Stimulated activated naive CD8-positive, alpha-beta T cell treated with anti-CD3 and anti-CD28 coated beads, Interleukin-15, Interleukin-2, amounts not matched to agents 100 ng/mL and 50 ng/mL, for 24 hours (primary cell): ENCODE data around the gene GAS2L2.
"Not testable (repeated sequence)": the region's sequence is repeated elsewhere in the genome, so short reads cannot be mapped to it uniquely, and the experiment has no call there.

Source experiments
- H3K27ac Mint-ChIP-seq: one replicate; pipeline ENCODE4 v1.8.0; 2021; ENCODE audit warnings: mild to moderate bottlenecking, mixed read lengths
- H3K27me3 Mint-ChIP-seq: one replicate; pipeline ENCODE4 v1.8.0; 2021; ENCODE audit warnings: mixed read lengths
- H3K36me3 Mint-ChIP-seq: one replicate; pipeline ENCODE4 v1.8.0; 2021; ENCODE audit warnings: low read depth, mixed read lengths
- H3K4me1 Mint-ChIP-seq: one replicate; pipeline ENCODE4 v1.8.0; 2021; ENCODE audit warnings: low read depth, mixed read lengths
- H3K4me3 Mint-ChIP-seq: one replicate; pipeline ENCODE4 v1.8.0; 2021; ENCODE audit warnings: mild to moderate bottlenecking, mixed read lengths
- H3K9me3 Mint-ChIP-seq: one replicate; pipeline ENCODE4 v1.8.0; 2021; ENCODE audit warnings: mixed read lengths

Gene GAS2L2

GRCh38 chr17:35713069-35713728 is 39.8 kb downstream of the GAS2L2 start:
- H3K27me3 Mint-ChIP-seq: no peaks in the 10 kb centered on the region
- no peak overlapping the region for H3K27ac Mint-ChIP-seq
- peaks cover 14% of the 10 kb centered on the region for H3K4me1 Mint-ChIP-seq
- no peak overlapping the region for H3K4me3 Mint-ChIP-seq
- peaks cover 42% of the 10 kb centered on the region for H3K36me3 Mint-ChIP-seq
- no peaks in the 10 kb centered on the region for H3K9me3 Mint-ChIP-seq

GRCh38 chr17:35710950-35711349 is 42.1 kb downstream of the GAS2L2 start:
- Mint-ChIP-seq H3K9me3 (no peaks in the 10 kb centered on the region), H3K4me3 (no peak overlapping the region), H3K36me3 (peaks cover 28% of the 10 kb centered on the region), H3K27me3 (no peaks in the 10 kb centered on the region), H3K27ac (no peak overlapping the region), H3K4me1 (peaks cover 21% of the 10 kb centered on the region)

GRCh38 chr17:35709874-35710273 is 43.2 kb downstream of the GAS2L2 start:
- Mint-ChIP-seq H3K4me3 (no peak overlapping the region), H3K36me3 (peaks cover 33% of the 10 kb centered on the region)

GRCh38 chr17:35708951-35709350 is 44.1 kb downstream of the GAS2L2 start:
- Mint-ChIP-seq H3K36me3 (peaks cover 34% of the 10 kb centered on the region), H3K9me3 (no peaks in the 10 kb centered on the region), H3K4me3 (no peak overlapping the region), H3K27me3 (no peaks in the 10 kb centered on the region), H3K4me1 (peaks cover 21% of the 10 kb centered on the region), H3K27ac (no peak overlapping the region)

More at GRCh38 chr17:35709874-35710273, 43.2 kb downstream of the GAS2L2 start:
- Mint-ChIP-seq H3K4me1 (peaks cover 21% of the 10 kb centered on the region), H3K27me3 (no peaks in the 10 kb centered on the region), H3K27ac (no peak overlapping the region), H3K9me3 (no peaks in the 10 kb centered on the region)

GRCh38 chr17:35708149-35708548 is 44.9 kb downstream of the GAS2L2 start:
- H3K27me3 Mint-ChIP-seq: no peaks in the 10 kb centered on the region
- H3K36me3 Mint-ChIP-seq: peaks cover 37% of the 10 kb centered on the region
- H3K27ac Mint-ChIP-seq: no peak overlapping the region
- peaks cover 21% of the 10 kb centered on the region for H3K4me1 Mint-ChIP-seq
- H3K9me3 Mint-ChIP-seq: no peaks in the 10 kb centered on the region
- no peak overlapping the region for H3K4me3 Mint-ChIP-seq

GRCh38 chr17:35705705-35706104 is 47.3 kb downstream of the GAS2L2 start:
- Mint-ChIP-seq H3K9me3 (peaks cover 4% of the 10 kb centered on the region), H3K4me1 (peaks cover 21% of the 10 kb centered on the region), H3K4me3 (no peak overlapping the region), H3K27ac (no peak overlapping the region), H3K27me3 (no peaks in the 10 kb centered on the region), H3K36me3 (peaks cover 53% of the 10 kb centered on the region)

- no peak overlapping the region for H3K27ac Mint-ChIP-seq
- peaks cover 50% of the 10 kb centered on the region for H3K36me3 Mint-ChIP-seq
- peaks cover 18% of the 10 kb centered on the region for H3K4me1 Mint-ChIP-seq
- H3K9me3 Mint-ChIP-seq: peaks cover 4% of the 10 kb centered on the region
- H3K27me3 Mint-ChIP-seq: no peaks in the 10 kb centered on the region
- H3K4me3 Mint-ChIP-seq: no peak overlapping the region
Observed at GRCh38 chr17:35705230-35705629, 47.8 kb downstream of the GAS2L2 start.

GRCh38 chr17:35703308-35703707 is 49.7 kb downstream of the GAS2L2 start:
- not testable (repeated sequence) for H3K9me3 Mint-ChIP-seq, H3K27ac Mint-ChIP-seq, H3K27me3 Mint-ChIP-seq, H3K4me1 Mint-ChIP-seq, H3K4me3 Mint-ChIP-seq
- peaks cover 38% of the 10 kb centered on the region for H3K36me3 Mint-ChIP-seq

- H3K27me3 Mint-ChIP-seq: no peaks in the 10 kb centered on the region
- no peaks in the 10 kb centered on the region for H3K4me1 Mint-ChIP-seq
- no peak overlapping the region for H3K27ac Mint-ChIP-seq
- H3K4me3 Mint-ChIP-seq: no peak overlapping the region
- H3K9me3 Mint-ChIP-seq: peaks cover 4% of the 10 kb centered on the region
- peaks cover 50% of the 10 kb centered on the region for H3K36me3 Mint-ChIP-seq
Observed at GRCh38 chr17:35701491-35701890, 51.5 kb downstream of the GAS2L2 start.

GRCh38 chr17:35700150-35700549 is 52.9 kb downstream of the GAS2L2 start:
- Mint-ChIP-seq H3K4me3 (no peak overlapping the region), H3K36me3 (peaks cover 52% of the 10 kb centered on the region), H3K4me1 (no peaks in the 10 kb centered on the region), H3K27me3 (no peaks in the 10 kb centered on the region), H3K27ac (no peak overlapping the region), H3K9me3 (peaks cover 4% of the 10 kb centered on the region)

GRCh38 chr17:35698800-35699199 is 54.2 kb downstream of the GAS2L2 start:
- Mint-ChIP-seq H3K36me3 (peaks cover 59% of the 10 kb centered on the region), H3K27ac (no peak overlapping the region)

GRCh38 chr17:35695613-35696012 is 57.4 kb downstream of the GAS2L2 start:
- Mint-ChIP-seq H3K9me3 (no peaks in the 10 kb centered on the region), H3K4me3 (no peak overlapping the region), H3K27me3 (no peaks in the 10 kb centered on the region), H3K4me1 (no peaks in the 10 kb centered on the region), H3K36me3 (peaks cover 57% of the 10 kb centered on the region), H3K27ac (no peak overlapping the region)

More at GRCh38 chr17:35698800-35699199, 54.2 kb downstream of the GAS2L2 start:
- Mint-ChIP-seq H3K4me1 (no peaks in the 10 kb centered on the region), H3K4me3 (no peak overlapping the region), H3K27me3 (no peaks in the 10 kb centered on the region), H3K9me3 (peaks cover 4% of the 10 kb centered on the region)

GRCh38 chr17:35694906-35695305 is 58.1 kb downstream of the GAS2L2 start:
- no peaks in the 10 kb centered on the region for H3K27me3 Mint-ChIP-seq
- H3K4me3 Mint-ChIP-seq: no peak overlapping the region
- no peaks in the 10 kb centered on the region for H3K9me3 Mint-ChIP-seq
- no peaks in the 10 kb centered on the region for H3K4me1 Mint-ChIP-seq
- H3K27ac Mint-ChIP-seq: no peak overlapping the region
- H3K36me3 Mint-ChIP-seq: peaks cover 60% of the 10 kb centered on the region
